Ovary (tissue), 3 donors: Measurements from ENCODE around the gene MYBPC1.

Experiments
- CTCF ChIP-seq, 3 donors: fragments of 450-650 bp in 2 of 3; fragments of 200-600 bp in 1 of 3; IDR thresholded peaks; one replicate each; pipeline versions ENCODE4 v1.5.1 to v1.8.0; 2016 to 2022; ENCODE audit warnings: antibody characterized with exemption in 3 of 3, mild to moderate bottlenecking in 1 of 3
- EP300 ChIP-seq: sonication (generic); formaldehyde crosslinking; IDR thresholded peaks from one replicate; pipeline ENCODE4 v1.6.1; 2017; ENCODE audit warnings: antibody characterized with exemption
- POLR2A ChIP-seq: fragments of 450-650 bp; IDR thresholded peaks from one replicate; pipeline ENCODE4 v1.6.1; 2017; ENCODE audit warnings: antibody characterized with exemption, mild to moderate bottlenecking, moderate library complexity
- donor health status: DM: no; HTN: no; CAD: no.

- TF ChIP-seq CTCF (IDR thresholded peaks at IDR 0.05) (no peak), POLR2A (no peak), EP300 (no peak)
These were observed 2.4 kb downstream of the MYBPC1 start for GRCh38 chr12:101597164-101597563.
